Trophoblast cell (in vitro differentiated cells and primary cell): Measurements from ENCODE around the gene PLXNA2.

ENCODE experiments used
- DNase-seq, 2 donors: peaks; one replicate each; pipeline ENCODE4 v3.0.0-alpha.2; 2016
- H2AFZ ChIP-seq: 2 replicates; pipeline ENCODE4 v1.6.1; 2013; ENCODE audit warnings: low read length, moderate library complexity, mild to moderate bottlenecking; ENCODE audit not compliant: insufficient read depth, poor library complexity
- H2AK5ac ChIP-seq: 2 replicates; pipeline ENCODE4 v1.6.1; 2013; ENCODE audit warnings: mild to moderate bottlenecking, low read length
- H2BK120ac ChIP-seq: 2 replicates; pipeline ENCODE4 v1.6.1; 2013; ENCODE audit warnings: low read length, mild to moderate bottlenecking, moderate library complexity; ENCODE audit not compliant: insufficient read depth, poor library complexity
- H2BK12ac ChIP-seq: 2 replicates; pipeline ENCODE4 v1.6.1; 2013; ENCODE audit warnings: mild to moderate bottlenecking, low read length, moderate library complexity
- H2BK5ac ChIP-seq: 2 replicates; pipeline ENCODE4 v1.6.1; 2013; ENCODE audit warnings: low read length, low read depth, moderate library complexity, mild to moderate bottlenecking; ENCODE audit not compliant: poor library complexity
- H3K14ac ChIP-seq: 2 replicates; pipeline ENCODE4 v1.6.1; 2013; ENCODE audit warnings: mild to moderate bottlenecking, low read length
- H3K18ac ChIP-seq: 2 replicates; pipeline ENCODE4 v1.6.1; 2013; ENCODE audit warnings: mild to moderate bottlenecking, low read length
- H3K23ac ChIP-seq: 2 replicates; pipeline ENCODE4 v1.6.1; 2013; ENCODE audit warnings: low read length
- H3K27ac ChIP-seq: 2 replicates; pipeline ENCODE4 v1.5.1; 2013; ENCODE audit warnings: low read depth, mild to moderate bottlenecking, inconsistent platforms, low read length, moderate library complexity
- H3K27me3 ChIP-seq: 2 replicates; pipeline ENCODE4 v1.6.1; 2013; ENCODE audit warnings: inconsistent platforms, mild to moderate bottlenecking, low read length, moderate library complexity; ENCODE audit not compliant: insufficient read depth
- H3K36me3 ChIP-seq, 2 experiments: 1 replicate in 1 of 2; 2 replicates in 1 of 2; pipeline ENCODE4 v1.6.1; 2013; ENCODE audit warnings: low read length in 2 of 2, mild to moderate bottlenecking in 2 of 2, moderate library complexity in 1 of 2; ENCODE audit not compliant: insufficient read depth in 2 of 2, control insufficient read depth in 1 of 2
- H3K4ac ChIP-seq: 2 replicates; pipeline ENCODE4 v1.6.1; 2013; ENCODE audit warnings: low read depth, mild to moderate bottlenecking, low read length, moderate library complexity
- H3K4me1 ChIP-seq, 2 experiments: 1 replicate in 1 of 2; 2 replicates in 1 of 2; pipeline ENCODE4 v1.6.1; 2013; ENCODE audit warnings: low read length in 2 of 2, mild to moderate bottlenecking in 2 of 2, moderate library complexity in 1 of 2; ENCODE audit not compliant: insufficient read depth in 2 of 2, control insufficient read depth in 1 of 2
- H3K4me2 ChIP-seq: 2 replicates; pipeline ENCODE4 v1.6.1; 2013; ENCODE audit warnings: inconsistent platforms, mild to moderate bottlenecking, low read length, moderate library complexity
- H3K4me3 ChIP-seq: 2 replicates; pipeline ENCODE4 v1.5.1; 2013; ENCODE audit warnings: mild to moderate bottlenecking, low read depth, low read length, inconsistent platforms
- H3K79me1 ChIP-seq: one replicate; pipeline ENCODE4 v1.6.1; 2013; ENCODE audit warnings: low read length
- H3K79me2 ChIP-seq: 2 replicates; pipeline ENCODE4 v1.6.1; 2013; ENCODE audit warnings: low read length, mild to moderate bottlenecking; ENCODE audit not compliant: control insufficient read depth, insufficient read depth, poor library complexity
- H3K9ac ChIP-seq: 2 replicates; pipeline ENCODE4 v1.6.1; 2013; ENCODE audit warnings: mild to moderate bottlenecking, low read length
- H3K9me3 ChIP-seq: 2 replicates; pipeline ENCODE4 v1.6.1; 2013; ENCODE audit warnings: low read depth, mild to moderate bottlenecking, control low read depth, inconsistent platforms, low read length; ENCODE audit not compliant: insufficient read depth
- H4K12ac ChIP-seq: 2 replicates; pipeline ENCODE4 v1.6.1; 2013; ENCODE audit warnings: low read depth, mild to moderate bottlenecking, low read length, moderate library complexity
- H4K8ac ChIP-seq: 2 replicates; pipeline ENCODE4 v1.6.1; 2013; ENCODE audit warnings: low read depth, mild to moderate bottlenecking, low read length, moderate library complexity
- H4K91ac ChIP-seq: one replicate; pipeline ENCODE4 v1.6.1; 2013; ENCODE audit warnings: low read depth, mild to moderate bottlenecking, low read length, moderate library complexity
- WGBS: extraction: QIAGEN DNeasy Blood & Tissue Kit; methylation state at CpG from one replicate; pipeline ENCODE4 v1.1.7; 2013; ENCODE audit warnings: missing lambda C conversion rate; ENCODE audit not compliant: insufficient read length, insufficient coverage; ENCODE audit errors: extremely low coverage; 5-methylcytosine and 5-hydroxymethylcytosine counted together

Gene PLXNA2

GRCh38 chr1:208100106-208100505 lies 144.1 kb downstream of the PLXNA2 start:
- H3K23ac ChIP-seq: no peak overlapping the region
- H3K4me2 ChIP-seq: no peak overlapping the region
- H4K12ac ChIP-seq: no peak overlapping the region
- H2BK12ac ChIP-seq: no peak overlapping the region
- WGBS: no CpG with 5 or more reads among the region's 4 CpGs
- no peak overlapping the region for H4K8ac ChIP-seq
- H3K4me1 ChIP-seq: no peaks in the 10 kb centered on the region
- H3K27me3 ChIP-seq: no peaks in the 10 kb centered on the region
- no peak overlapping the region for H3K9ac ChIP-seq
- H3K18ac ChIP-seq: no peak overlapping the region
- no peak overlapping the region for H4K91ac ChIP-seq
- H2AK5ac ChIP-seq: no peak overlapping the region
- H3K27ac ChIP-seq: no peak overlapping the region
- no peak overlapping the region for H2AFZ ChIP-seq
- H3K79me2 ChIP-seq: no peaks in the 10 kb centered on the region
- no peaks in the 10 kb centered on the region for H3K9me3 ChIP-seq
- no peak overlapping the region for H3K14ac ChIP-seq
- no peaks in the 10 kb centered on the region for H3K79me1 ChIP-seq
- peaks cover 45 to 64% of the 10 kb centered on the region in 2 experiments for H3K36me3 ChIP-seq
- H2BK120ac ChIP-seq: no peak overlapping the region
- H3K4ac ChIP-seq: no peak overlapping the region
- DNase-seq: peak in 1 of 2 donors; percentile 25
- H3K4me3 ChIP-seq: no peak overlapping the region
- no peak overlapping the region for H2BK5ac ChIP-seq

GRCh38 chr1:208098773-208099172 lies 145.4 kb downstream of the PLXNA2 start:
- no peak overlapping the region for H2BK120ac ChIP-seq
- no peak overlapping the region for H3K18ac ChIP-seq
- H3K27me3 ChIP-seq: no peaks in the 10 kb centered on the region
- H3K4me1 ChIP-seq: no peaks in the 10 kb centered on the region
- no peaks in the 10 kb centered on the region for H3K79me1 ChIP-seq
- no peak overlapping the region for H2BK12ac ChIP-seq
- H3K14ac ChIP-seq: no peak overlapping the region
- H2AFZ ChIP-seq: no peak overlapping the region
- H4K8ac ChIP-seq: no peak overlapping the region
- H4K12ac ChIP-seq: no peak overlapping the region
- no CpG with 5 or more reads among the region's 7 CpGs for WGBS
- H3K9me3 ChIP-seq: no peaks in the 10 kb centered on the region
- no peak overlapping the region for H3K4me2 ChIP-seq
- no peak overlapping the region for H3K4ac ChIP-seq
- peaks cover 42 to 62% of the 10 kb centered on the region in 2 experiments for H3K36me3 ChIP-seq
- no peak overlapping the region for H3K23ac ChIP-seq
- H3K9ac ChIP-seq: no peak overlapping the region
- no peaks in the 10 kb centered on the region for H3K79me2 ChIP-seq
- H2BK5ac ChIP-seq: no peak overlapping the region
- H2AK5ac ChIP-seq: no peak overlapping the region
- no peak overlapping the region for H4K91ac ChIP-seq
- DNase-seq: no peak
- H3K4me3 ChIP-seq: no peak overlapping the region
- H3K27ac ChIP-seq: no peak overlapping the region

DNA sequence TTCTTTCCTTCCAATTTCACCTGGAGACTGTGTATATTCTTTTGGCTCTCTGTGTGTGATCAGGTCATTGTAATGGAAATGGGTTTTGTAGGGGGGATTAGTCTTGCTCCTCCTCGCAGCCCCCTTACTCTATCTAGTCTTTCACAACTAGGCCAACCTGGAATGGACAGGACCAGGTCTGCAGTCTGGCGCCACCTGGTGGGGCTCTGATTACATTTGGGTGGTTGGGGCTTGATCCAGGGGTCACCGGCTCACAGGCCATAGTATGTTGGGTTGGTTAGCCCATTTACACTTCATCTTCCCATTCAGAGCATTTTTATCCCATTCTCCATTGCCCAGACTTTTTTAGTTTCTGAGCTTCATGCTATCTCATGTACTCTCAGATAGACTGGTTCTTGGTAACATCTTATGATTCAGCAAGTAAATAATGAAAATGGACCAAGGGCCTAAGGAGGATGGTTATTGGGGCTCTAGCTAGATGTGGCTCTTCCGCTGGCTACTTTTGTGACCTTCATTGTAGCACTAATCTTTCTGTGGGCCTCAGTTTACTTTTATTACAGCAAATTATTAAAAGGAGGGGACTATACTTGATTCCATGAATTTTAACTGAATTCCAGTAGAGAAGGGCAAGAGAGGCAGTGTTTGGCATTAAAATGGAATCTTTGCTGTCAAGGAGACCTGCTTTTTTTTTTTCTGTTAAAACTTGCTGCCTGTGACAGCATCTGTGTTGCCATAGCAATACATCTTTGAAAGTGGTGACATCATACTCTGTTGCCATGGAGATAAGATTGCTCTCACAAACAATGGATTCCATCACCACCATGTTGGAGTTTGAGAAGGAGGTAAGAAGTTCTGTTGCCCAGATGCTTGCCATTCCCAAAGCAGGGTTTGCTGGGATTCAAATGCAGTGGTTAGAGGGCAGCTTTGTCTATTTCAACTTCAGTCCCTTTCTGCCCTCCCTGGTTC lies 150.1 kb downstream of the PLXNA2 start:
- H4K12ac ChIP-seq: no peak overlapping the region
- no CpG with 5 or more reads among the region's 4 CpGs for WGBS
- H3K79me2 ChIP-seq: no peaks in the 10 kb centered on the region
- no peaks in the 10 kb centered on the region for H3K79me1 ChIP-seq
- H3K23ac ChIP-seq: no peak overlapping the region
- H2AK5ac ChIP-seq: no peak overlapping the region
- no peaks in the 10 kb centered on the region for H3K9me3 ChIP-seq
- peak; percentile 78 to 95 for DNase-seq
- no peak overlapping the region for H2BK120ac ChIP-seq
- H3K36me3 ChIP-seq: peaks cover 35 to 67% of the 10 kb centered on the region in 2 experiments
- H2BK5ac ChIP-seq: no peak overlapping the region
- no peak overlapping the region for H4K8ac ChIP-seq
- H3K4me2 ChIP-seq: no peak overlapping the region
- H3K14ac ChIP-seq: no peak overlapping the region
- no peaks in the 10 kb centered on the region for H3K4me1 ChIP-seq
- H3K27me3 ChIP-seq: no peaks in the 10 kb centered on the region
- H3K27ac ChIP-seq: no peak overlapping the region
- H2AFZ ChIP-seq: no peak overlapping the region
- H3K4me3 ChIP-seq: no peak overlapping the region
- no peak overlapping the region for H3K18ac ChIP-seq
- H2BK12ac ChIP-seq: no peak overlapping the region
- H3K4ac ChIP-seq: no peak overlapping the region
- H4K91ac ChIP-seq: no peak overlapping the region
- no peak overlapping the region for H3K9ac ChIP-seq

GRCh38 chr1:208093046-208093445 lies 151.1 kb downstream of the PLXNA2 start:
- peak; percentile 90 to 97 for DNase-seq
- no peak overlapping the region for H3K14ac ChIP-seq
- H3K9me3 ChIP-seq: no peaks in the 10 kb centered on the region
- H4K91ac ChIP-seq: no peak overlapping the region
- H3K9ac ChIP-seq: no peak overlapping the region
- H4K8ac ChIP-seq: no peak overlapping the region
- H4K12ac ChIP-seq: no peak overlapping the region
- no peak overlapping the region for H2BK120ac ChIP-seq
- no peaks in the 10 kb centered on the region for H3K27me3 ChIP-seq
- no peak overlapping the region for H2BK5ac ChIP-seq
- H3K4me1 ChIP-seq: no peaks in the 10 kb centered on the region
- no peak overlapping the region for H3K18ac ChIP-seq
- H2BK12ac ChIP-seq: no peak overlapping the region
- H3K4me3 ChIP-seq: no peak overlapping the region
- no peaks in the 10 kb centered on the region for H3K79me2 ChIP-seq
- no peak overlapping the region for H3K27ac ChIP-seq
- no peak overlapping the region for H3K23ac ChIP-seq
- no CpG with 5 or more reads among the region's 3 CpGs for WGBS
- H2AFZ ChIP-seq: no peak overlapping the region
- no peaks in the 10 kb centered on the region for H3K79me1 ChIP-seq
- no peak overlapping the region for H2AK5ac ChIP-seq
- H3K4me2 ChIP-seq: no peak overlapping the region
- peaks cover 37 to 68% of the 10 kb centered on the region in 2 experiments for H3K36me3 ChIP-seq
- no peak overlapping the region for H3K4ac ChIP-seq
